Midbrain (tissue), 1 donor: ENCODE measurements around the gene PPIA.
"Not testable (repeated sequence)": the region's sequence is repeated elsewhere in the genome, so short reads cannot be mapped to it uniquely, and the experiment has no call there.

Experiments
- DNase-seq: peaks from one replicate; lab custom pipeline; 2025; lab: John Stamatoyannopoulos, UW

PPIA gene

DNA sequence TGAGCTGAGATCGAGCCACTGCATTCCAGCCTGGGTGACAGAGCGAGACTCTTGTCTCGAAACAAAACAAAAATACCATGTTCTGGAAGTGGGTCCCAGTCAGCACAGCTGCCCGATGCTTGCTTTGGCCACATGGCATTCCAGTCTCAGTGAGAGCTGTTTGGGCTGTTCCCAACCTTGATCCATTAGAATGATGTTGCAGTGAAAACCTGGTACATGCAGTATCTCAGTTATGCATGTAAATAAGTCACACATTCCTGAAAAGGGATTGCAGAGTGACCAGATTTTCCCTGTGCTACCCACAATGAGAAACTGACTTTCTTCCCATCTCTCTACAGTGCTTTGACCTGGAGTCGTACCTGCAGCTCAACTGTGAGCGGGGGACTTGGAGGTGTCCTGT lies 32.4 kb upstream of the PPIA start:
- DNase-seq, result no peak

DNA sequence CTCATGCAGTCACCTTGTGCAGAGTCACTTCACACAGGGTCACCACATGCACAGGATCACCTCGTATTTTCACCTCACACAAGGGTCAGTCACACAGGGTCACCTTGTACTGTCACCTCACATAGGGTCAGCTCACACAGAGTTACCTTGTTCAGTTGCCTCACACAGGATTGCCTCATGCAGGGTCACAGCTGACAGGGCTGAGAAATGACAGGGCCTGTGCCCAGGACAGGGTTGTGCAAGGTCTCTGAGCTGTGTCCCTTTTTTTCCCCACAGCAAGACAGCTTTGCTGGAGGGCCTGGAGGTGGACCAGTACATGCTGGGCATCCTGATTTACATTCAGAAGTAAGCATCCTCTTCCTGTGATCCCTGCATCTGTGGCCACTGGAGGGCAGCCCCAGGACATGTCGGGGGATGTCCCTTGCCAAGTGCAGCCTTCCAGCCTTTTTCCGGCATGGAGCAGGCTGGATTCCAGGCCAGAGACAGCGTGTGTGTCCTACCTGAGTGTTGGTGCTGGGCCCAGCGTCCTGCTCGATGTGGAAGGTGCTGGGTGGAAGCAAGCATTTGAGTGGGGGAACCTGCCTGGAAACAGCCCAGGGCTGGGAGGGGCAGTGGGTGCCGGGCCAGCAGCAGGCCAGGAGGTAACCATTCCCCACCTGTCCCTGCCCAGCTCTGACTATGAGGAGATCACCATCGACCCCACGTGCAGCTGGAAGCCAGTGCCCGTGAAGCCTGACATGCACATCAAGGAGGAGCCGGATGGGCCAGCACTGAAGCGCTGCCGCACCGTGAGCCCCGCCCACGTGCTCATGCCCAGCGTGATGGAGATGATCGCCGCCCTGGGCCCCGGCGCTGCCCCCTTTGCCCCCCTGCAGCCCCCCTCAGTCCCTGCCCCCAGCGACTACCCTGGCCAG lies 31.6 kb upstream of the PPIA start:
- peak; percentile 8 for DNase-seq

DNA sequence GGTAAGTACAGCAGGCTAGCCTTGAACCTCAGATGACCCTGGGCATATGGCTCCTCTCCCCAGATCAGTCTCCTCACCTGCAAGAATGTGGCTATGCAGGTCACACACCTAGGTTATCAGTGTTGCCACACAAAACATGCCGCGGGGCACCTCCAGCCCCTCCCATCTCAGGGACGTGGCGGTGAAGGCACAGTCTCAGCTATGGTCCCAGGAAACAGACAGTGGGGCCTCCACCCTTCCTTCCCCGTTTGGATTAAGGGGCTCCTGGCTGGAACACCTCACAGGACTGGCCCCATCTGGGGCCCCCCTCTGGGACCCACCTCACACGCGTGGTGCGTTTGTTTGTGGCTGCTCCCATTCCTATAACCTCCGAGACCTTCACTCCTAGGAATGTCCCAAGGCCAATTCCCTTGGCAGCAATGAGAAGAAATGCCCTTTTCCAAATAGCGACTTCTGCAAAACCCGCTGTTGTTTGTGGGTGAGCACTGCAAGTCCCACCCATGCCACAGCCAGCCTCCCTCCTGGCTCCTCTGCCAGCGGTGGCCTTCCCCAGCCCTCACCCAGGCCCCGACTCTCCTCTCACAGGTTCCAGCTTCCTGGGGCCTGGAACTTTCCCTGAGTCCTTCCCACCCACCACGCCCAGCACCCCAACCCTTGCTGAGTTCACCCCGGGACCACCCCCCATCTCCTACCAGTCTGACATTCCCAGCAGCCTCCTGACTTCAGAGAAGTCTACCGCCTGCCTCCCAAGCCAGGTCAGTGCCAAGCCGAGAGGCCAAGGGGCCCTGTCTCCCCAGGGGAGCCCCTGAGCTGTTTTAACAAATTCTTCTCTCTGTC lies 30.7 kb upstream of the PPIA start:
- no peak for DNase-seq

DNA sequence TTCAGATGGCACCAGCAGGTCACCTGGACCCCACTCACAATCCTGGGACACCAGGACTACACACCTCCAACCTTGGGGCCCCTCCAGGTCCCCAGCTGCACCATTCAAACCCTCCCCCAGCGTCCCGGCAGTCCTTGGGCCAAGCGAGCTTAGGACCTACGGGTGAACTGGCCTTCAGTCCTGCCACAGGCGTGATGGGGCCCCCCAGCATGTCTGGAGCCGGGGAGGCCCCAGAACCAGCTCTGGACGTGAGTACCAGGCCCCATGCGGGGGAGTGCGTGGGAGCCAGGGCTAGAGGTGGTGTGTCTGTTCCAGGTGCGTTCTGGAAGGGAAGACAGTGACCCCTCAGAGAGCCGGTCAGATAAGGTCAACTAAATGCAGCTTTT lies 30.1 kb upstream of the PPIA start:
- no peak for DNase-seq

DNA sequence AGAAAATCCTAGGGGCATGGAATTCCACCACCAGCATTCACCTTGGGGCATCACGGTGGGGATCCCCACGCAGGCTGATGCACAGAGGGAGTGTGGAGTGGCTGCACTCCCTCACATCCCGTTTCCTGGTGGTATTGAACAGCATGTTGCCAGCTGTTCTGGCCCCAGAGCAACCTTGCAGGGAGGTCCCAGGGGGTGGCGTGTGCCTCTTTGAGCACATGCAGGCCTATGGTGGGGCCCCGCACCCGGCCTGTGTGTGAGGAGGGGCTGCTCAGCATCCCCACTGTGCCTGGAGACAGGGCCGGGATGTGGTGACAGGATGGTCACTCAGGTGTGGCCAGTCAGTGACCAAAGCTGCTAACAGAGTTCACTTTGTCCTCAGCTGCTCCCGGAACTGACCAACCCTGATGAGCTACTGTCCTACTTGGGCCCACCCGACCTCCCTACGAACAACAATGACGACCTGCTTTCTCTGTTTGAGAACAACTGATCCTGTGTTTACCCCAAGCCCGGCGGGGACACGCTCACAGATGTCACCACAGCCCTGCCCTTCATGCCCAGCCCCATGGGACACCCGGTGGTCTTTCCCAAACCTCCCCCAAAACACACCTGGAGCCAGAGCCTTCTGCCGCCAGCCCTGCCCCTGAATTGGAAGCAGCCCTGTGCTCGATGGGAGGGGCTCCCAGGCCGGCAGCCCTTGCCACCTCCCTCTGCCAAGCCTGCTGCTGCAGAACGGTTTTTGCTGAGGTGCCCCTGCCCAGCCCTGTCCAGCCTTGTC lies 29.2 kb upstream of the PPIA start:
- DNase-seq, result peak; percentile 36

DNA sequence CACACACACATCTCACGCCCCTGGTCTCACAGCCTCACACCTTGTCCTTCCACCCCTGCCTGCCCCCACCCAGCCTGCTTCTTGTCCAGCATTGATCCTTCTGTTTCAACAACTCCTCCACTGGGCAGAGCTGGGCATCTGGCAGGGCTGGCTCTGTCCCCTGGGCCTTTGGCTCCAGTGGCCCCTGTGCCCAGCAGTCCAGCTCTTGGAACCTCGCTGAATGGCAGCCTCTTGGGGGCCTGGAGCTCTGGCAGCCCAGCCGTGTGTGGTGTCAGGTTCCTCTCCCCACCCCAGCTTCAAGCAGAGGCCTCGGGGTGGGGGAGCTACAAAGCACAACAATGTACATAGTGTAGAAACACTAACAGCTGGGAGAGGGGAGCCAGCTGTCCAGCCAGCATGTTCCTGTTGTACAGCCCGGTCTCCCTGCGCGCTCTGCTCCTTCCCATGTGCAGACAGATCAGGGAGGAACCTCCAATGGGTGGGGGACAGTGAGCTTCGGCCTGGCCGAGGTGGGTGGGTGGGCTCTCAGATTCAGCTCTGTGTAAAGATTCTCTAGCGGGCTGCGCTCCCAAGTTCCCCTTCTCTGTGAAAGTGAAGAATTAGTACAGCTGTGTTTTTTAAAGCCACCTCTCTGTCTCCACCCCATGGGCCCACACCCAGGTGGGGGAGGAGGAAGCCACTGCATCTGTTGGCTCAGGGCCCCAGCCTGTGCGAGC lies 28.4 kb upstream of the PPIA start:
- DNase-seq, result peak; percentile 42

DNA sequence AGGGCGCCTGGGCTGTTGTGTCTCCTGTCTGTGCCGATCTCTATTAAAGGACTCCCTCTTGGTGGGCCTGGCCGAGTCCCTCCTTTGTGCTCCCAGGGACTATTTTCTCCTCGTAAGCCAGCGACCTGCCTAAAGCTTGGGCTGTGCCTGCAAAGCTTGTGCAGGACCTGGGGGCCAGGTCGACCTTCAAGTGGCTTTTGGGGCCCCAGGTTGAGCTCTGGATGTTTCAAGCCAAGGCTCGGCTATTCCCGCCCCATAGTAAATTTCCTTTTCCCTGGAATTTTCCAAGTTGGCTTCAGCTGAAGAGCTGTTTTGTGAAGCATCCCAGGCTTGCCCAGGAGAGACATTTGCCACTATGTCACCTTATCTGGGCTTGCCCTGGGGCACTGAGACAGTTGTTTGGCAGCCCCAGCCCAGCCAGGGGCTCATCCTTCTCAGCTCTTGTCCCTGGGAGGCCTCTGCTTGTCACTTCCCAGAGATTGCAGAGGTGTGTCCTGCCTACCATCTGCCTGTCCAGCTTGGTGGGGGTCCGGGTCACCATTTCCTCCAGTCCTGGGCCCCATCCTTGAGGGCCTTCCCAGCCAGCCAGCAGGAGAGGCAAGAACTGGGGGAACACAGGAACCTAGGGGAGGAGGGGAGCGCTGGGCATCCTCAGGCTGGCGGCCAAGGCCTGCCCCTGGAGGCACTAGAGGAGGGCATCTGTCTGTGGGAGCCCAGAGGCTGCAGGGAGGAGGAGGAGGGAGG lies 27.7 kb upstream of the PPIA start:
- peak; percentile 12 for DNase-seq

DNA sequence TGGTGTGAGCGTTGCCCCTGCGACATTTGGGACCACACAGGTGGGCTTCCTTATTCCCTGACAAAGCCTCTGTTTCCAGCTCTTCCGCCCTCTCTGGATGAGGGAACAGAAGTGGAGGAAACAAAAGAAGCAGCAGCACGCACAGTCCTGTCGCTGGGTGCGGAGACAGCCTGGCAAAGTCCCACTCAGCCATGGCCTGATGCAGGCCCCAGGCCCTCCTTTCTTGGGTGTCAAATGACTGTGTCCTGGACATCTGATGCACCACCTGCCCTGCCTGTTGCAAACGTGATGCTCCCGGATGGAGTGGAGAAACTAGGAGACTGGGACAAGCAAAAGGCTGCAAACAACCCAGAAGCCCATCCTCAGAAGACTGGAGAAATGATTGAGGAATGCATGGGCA lies 27.1 kb upstream of the PPIA start:
- no peak for DNase-seq

DNA sequence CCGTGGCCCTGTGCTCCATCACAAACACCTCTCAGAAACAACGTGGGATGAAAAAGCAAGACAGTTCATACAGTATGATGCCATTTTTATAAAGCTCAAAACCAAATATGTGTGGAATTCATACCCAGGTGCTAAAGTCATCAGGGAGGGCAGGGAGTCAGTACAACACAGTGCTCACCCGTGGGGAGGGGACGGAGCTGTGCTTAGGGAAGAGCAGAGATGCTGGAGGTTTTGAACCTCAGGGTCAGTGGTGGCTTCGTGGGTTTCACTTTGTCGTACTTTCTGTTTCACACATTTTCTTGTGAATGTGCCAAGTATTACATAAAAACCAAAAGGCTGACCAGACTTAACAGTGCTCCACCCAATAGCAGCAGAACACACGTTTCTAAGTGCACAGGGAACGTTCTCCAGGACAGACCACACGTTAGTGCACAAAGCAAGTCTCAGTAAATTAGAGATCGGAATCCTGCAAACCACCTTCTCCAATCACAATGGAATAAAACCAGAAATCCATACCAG lies 26.6 kb upstream of the PPIA start:
- DNase-seq, result no peak

DNA sequence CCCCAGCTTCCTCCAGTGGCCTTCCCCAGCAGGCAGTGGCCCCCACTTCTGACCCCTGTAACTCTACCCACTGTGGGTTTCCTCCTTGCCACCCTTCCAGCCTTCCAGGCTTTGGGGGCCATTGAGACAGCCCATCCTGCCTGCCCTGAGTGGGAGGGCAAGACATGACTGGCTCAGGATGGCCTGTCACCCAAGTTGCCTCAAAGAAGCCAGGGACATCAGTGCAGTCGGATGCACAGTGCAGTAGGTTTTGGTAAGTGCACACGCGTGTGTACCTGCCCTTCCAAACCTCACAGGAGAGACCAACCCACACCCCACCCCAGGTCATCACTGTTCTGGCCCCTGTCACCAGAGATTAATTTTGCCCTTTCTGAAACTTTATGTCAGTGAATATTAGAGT lies 25.1 kb upstream of the PPIA start:
- no peak for DNase-seq

DNA sequence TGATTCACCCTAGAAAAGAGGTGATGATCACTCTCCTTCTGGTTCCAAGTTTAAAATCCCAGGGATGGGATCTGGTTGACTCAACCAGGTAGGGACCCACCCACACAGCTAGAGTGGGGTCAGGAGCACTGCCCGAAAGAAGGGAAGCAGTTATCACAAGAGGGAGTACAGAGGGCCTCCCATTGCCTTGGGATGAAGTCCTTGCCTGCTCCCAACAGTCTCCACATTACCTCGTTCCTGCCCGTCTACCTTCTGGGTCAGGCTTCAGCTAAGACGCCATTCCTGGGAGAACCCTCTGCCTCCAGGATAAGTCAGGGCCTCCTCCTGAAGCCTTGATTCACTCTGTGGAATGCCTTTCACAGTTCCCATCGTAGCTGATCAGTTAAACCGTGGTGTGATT lies 24.0 kb upstream of the PPIA start:
- DNase-seq, result no peak

DNA sequence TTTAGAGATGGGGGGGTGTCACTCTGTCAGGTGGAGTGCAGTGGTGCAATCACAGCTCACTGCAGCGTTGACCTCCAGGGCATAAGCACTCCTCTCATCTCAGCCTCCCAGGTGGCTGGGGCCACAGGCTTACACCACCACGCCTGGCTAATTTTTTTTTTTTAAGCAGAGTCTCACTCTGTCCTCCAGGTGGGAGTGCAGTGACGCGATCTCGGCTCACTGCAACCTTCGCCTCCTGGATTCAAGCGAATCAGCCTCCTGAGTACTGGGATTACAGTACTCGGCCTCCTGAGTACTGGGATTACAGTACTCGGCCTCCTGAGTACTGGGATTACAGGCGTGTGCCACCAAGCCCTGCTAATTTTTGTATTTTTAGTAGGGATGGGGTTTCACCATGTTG lies 23.6 kb upstream of the PPIA start:
- no peak for DNase-seq

DNA sequence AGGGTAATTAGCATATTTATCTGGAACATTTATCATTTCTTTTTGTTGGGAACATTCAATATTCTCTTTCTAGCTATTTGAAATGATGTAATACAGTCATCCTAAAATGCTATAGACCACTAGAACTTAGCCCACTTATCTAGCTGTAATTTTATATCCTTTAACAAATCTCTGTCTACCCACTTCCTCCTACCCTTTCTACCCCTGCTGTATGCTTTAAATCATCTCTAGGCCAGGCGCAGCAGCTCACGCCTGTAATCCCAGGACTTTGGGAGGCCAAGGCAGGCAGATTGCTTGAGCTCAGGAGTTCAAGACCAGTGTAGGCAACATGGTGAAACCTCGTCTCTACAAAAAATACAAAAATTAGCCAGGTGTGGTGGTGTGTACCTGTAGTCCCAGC lies 22.0 kb upstream of the PPIA start:
- not testable (repeated sequence) for DNase-seq

DNA sequence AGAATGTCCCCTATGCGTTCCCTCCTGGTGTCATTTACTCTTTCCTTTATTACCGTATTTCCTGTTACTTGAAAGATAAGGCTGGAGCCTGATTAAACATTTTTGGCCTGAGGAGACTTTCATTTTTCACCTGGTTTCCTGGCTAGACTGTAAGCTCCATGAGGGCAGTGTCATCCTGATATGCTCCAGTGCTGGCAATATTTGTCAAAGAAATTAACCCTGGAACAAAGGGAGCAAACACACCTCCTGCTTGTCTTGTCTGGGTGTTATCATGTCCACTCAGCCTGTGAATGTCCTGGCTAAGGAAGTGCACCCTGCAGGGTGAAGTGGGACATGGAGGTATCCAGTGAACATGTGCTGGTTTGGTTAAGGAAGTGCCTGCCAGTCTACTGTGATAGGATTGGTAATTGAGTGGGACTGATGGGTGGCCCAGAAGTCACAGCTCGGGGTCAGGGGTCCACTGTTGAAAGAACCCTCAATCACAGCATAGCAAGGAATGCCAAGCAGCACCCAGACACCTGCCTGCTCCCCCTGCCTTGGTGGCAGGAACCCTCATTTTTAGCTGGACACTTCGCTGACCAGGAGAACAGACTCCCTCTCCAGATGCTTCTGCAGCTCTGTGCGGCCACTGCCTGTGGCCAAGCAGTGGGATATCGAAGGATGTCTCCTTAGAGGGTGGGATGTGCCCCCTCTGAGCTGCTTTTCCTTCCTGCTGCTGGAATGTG lies 20.9 kb upstream of the PPIA start:
- no peak for DNase-seq

DNA sequence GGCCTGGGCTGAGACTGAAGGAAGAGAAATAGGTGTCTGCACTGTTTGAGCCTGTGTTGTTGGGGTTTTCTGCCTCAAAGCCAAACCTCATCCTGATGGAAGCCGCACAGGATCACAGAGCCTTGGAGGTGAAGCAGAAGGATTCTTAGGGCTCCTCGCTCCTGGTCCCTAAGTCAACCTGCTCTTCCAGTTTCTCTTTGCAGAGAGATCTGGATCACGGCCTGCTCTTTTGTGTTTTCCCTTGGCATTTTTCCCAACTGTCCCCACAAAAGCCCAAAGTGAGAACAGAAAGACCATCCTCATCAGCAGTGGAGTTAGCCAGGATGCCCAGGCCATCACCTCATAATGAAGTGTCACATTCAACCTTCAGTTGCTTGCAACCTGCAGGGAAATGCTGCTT lies 20.3 kb upstream of the PPIA start:
- no peak for DNase-seq

DNA sequence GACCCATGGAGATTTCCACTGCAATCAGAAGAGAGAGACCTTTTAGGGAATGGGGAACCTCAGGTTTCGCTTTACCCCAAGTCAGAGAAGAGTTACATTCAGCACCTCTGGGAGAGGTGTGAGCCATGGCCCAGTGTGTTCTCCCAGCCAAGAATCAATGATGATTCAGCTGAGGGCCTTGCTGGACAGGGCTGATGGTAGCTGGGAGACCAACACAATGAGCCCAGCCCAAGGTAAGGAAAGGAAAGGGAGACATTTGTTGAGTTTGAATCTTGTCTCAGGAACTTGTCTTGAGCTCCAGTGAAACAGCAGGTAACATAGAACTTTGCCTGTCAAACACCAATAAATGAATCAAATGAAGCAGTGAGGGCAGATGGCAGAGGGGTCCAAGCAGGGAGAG lies 14.0 kb upstream of the PPIA start:
- DNase-seq, result no peak

DNA sequence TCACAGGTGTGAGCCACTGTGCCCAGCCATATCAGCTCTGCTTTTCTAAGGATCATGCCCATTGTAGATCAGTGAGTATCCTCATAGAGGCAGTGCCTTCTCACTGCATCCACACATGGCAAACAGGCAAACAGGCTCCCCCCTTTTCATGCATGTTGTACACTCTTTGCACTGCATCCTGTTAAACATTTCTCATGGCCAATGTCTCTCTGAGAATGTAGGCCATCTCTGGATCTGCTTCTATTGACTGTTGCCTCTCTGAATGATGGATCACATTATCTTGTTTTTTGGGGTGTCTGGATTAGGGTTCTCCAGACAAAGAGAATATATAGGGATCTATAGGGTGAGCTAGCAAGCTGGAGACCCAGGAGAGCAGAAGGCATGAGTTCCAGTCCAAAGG lies 13.1 kb upstream of the PPIA start:
- DNase-seq, result no peak

DNA sequence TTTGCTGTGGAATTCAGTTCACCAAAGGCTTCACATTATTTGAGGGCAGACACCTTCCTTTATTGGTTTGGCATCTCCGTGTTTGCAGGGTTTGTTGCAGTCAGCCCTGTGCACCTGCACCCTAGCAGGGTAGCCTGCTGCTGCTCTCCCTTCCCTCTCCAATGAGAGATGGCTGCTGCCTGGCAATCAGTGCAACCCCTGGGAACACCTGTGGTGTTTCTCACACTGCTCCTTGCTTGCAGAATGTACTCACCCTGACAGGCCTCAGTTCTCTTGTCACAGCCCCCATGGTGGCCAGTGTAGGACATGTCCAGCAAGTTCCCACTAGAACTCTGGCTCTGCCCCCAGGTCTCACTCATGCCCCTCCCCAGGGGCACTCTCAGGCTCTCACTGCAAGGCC lies 12.1 kb upstream of the PPIA start:
- DNase-seq, result no peak

DNA sequence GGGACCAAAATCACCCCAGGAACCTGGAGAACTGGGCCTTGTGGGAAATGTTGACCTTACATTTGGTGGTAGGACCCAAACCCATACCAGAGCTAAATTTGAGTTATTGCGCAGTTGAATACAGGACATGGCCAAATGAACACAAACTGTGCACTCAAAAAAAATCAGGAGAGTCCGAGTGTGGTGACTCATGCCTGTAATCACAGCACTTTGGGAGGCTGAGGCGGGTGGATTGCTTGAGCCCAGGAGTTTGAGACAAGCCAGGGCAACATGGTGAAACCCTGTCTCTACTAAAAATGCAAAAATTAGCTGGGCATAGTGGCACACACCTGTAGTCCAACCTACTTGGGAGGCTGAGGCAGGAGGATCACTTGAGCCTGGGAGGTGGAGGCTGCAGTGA lies 11.3 kb upstream of the PPIA start:
- not testable (repeated sequence) for DNase-seq

DNA sequence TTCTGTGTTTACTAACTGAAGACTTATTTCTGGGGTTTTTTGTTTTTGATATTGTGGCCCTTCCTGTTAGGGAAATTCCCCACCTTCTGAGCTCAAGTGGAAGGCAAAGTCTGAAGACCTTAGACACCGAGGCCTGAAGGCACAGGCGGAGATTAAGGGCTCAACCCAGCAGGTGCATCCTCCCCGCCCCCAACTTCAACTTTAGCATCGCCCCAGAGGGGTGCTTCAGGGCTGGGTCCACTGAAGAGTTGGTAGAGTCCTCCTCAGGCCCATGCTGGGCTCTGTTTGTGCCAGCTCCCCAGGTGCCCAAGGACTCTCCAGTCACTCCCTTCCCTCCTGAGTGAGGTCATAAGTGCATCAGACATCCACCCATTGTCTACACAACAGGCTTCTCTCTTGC lies 9.4 kb upstream of the PPIA start:
- no peak for DNase-seq
